GM23338 (cell line): ENCODE results near the gene ANKFY1. TPM values are rescaled to one million over a fixed set of nuclear protein-coding genes. Genes with fewer than 3 reads are reported as not detected.

Source experiments
- ATAC-seq: fragments of 200-7000 bp; cut with Tn5 transposase; 3 replicates; pipeline ENCODE4 v1.9.1; 2020
- DNase-seq: peaks from one replicate; pipeline ENCODE4 v3.0.0-alpha.2; 2015; ENCODE audit warnings: low spot score
- H2AFZ ChIP-seq: fragments of 200-600 bp; sonication (generic); 2 replicates; pipeline ENCODE4 v1.8.0; 2016; ENCODE audit warnings: antibody characterized with exemption, mild to moderate bottlenecking, moderate library complexity
- H3F3A ChIP-seq: fragments of 200-600 bp; sonication (generic); replicated peaks from 2 replicates; pipeline ENCODE4 v1.8.0; 2017; ENCODE audit warnings: antibody characterized with exemption, mixed run types, low read depth
- H3K27ac ChIP-seq: fragments of 200-600 bp; sonication (generic); 2 replicates; pipeline ENCODE4 v1.6.1; 2016; ENCODE audit warnings: low read depth
- H3K27me3 ChIP-seq: fragments of 200-600 bp; sonication (generic); 2 replicates; pipeline ENCODE4 v1.8.0; 2016; ENCODE audit warnings: mild to moderate bottlenecking, mixed run types, moderate library complexity; ENCODE audit not compliant: insufficient read depth
- H3K36me3 ChIP-seq: fragments of 200-600 bp; sonication (generic); 2 replicates; pipeline ENCODE4 v1.8.0; 2016; ENCODE audit warnings: mild to moderate bottlenecking; ENCODE audit not compliant: insufficient read depth
- H3K4me1 ChIP-seq: fragments of 200-600 bp; sonication (generic); 2 replicates; pipeline ENCODE4 v1.8.0; 2016; ENCODE audit warnings: mild to moderate bottlenecking, moderate library complexity; ENCODE audit not compliant: insufficient read depth
- H3K4me2 ChIP-seq: fragments of 200-600 bp; sonication (generic); 2 replicates; pipeline ENCODE4 v1.7.1; 2017; ENCODE audit warnings: mixed run types
- H3K4me3 ChIP-seq: fragments of 200-600 bp; sonication (generic); 2 replicates; pipeline ENCODE4 v1.6.1; 2016; ENCODE audit warnings: mixed run types
- H3K79me2 ChIP-seq: fragments of 200-600 bp; sonication (generic); replicated peaks from 2 replicates; pipeline ENCODE4 v1.8.0; 2017; ENCODE audit warnings: mild to moderate bottlenecking; ENCODE audit not compliant: insufficient read depth
- H3K9me2 ChIP-seq: fragments of 200-600 bp; sonication (generic); 2 replicates; pipeline ENCODE4 v1.8.0; 2017; ENCODE audit not compliant: insufficient read depth
- H4K20me1 ChIP-seq: fragments of 200-600 bp; sonication (generic); replicated peaks from 2 replicates; pipeline ENCODE4 v1.8.0; 2017; ENCODE audit warnings: mild to moderate bottlenecking; ENCODE audit not compliant: insufficient read depth
- H3K27ac Mint-ChIP-seq: 2 replicates; pipeline ENCODE4 v1.8.0; 2020; ENCODE audit warnings: inconsistent platforms, mild to moderate bottlenecking, moderate library complexity, mixed read lengths
- H3K27me3 Mint-ChIP-seq: 3 replicates; pipeline ENCODE4 v1.8.0; 2022; ENCODE audit warnings: low read depth, mild to moderate bottlenecking, moderate library complexity, mixed read lengths, inconsistent platforms; ENCODE audit not compliant: insufficient read depth, poor library complexity
- H3K36me3 Mint-ChIP-seq: 3 replicates; pipeline ENCODE4 v1.8.0; 2021; ENCODE audit warnings: low read depth, mild to moderate bottlenecking, inconsistent platforms, moderate library complexity, mixed read lengths
- H3K4me1 Mint-ChIP-seq: 3 replicates; pipeline ENCODE4 v1.8.0; 2020; ENCODE audit warnings: mild to moderate bottlenecking, inconsistent platforms, mixed read lengths
- H3K4me3 Mint-ChIP-seq: 3 replicates; pipeline ENCODE4 v1.8.0; 2021; ENCODE audit warnings: moderate library complexity, mild to moderate bottlenecking, inconsistent platforms, mixed read lengths
- H3K9me3 Mint-ChIP-seq: 3 replicates; pipeline ENCODE4 v1.8.0; 2020; ENCODE audit warnings: moderate library complexity, mild to moderate bottlenecking, inconsistent platforms, mixed read lengths
- CTCF ChIP-seq, 2 experiments: fragments of 200-600 bp in 1 of 2; sonication (generic) in 1 of 2; conservative IDR thresholded peaks; 2 replicates each; pipeline versions ENCODE4 v1.5.1 to v1.6.1; 2016 to 2017; ENCODE audit warnings: antibody characterized with exemption in 2 of 2, low read depth in 2 of 2, mild to moderate bottlenecking in 2 of 2, moderate library complexity in 1 of 2
- EZH2 ChIP-seq: fragments of 200-600 bp; sonication (generic); IDR thresholded peaks from one replicate; pipeline ENCODE4 v1.8.0; 2017; ENCODE audit warnings: antibody characterized with exemption, mild to moderate bottlenecking, low read depth; ENCODE audit not compliant: unreplicated experiment
- EZH2phosphoT487 ChIP-seq: fragments of 200-600 bp; sonication (generic); IDR thresholded peaks from one replicate; pipeline ENCODE4 v1.8.1; 2018; ENCODE audit warnings: antibody characterized with exemption; ENCODE audit not compliant: unreplicated experiment
- NANOG ChIP-seq: IDR thresholded peaks from 2 replicates; pipeline ENCODE4 v1.6.1; 2016; ENCODE audit warnings: antibody characterized with exemption, borderline replicate concordance
- POLR2AphosphoS5 ChIP-seq: IDR thresholded peaks from 2 replicates; pipeline ENCODE4 v1.6.1; 2016; ENCODE audit warnings: antibody characterized with exemption, low read depth
- REST ChIP-seq: IDR thresholded peaks from one replicate; pipeline ENCODE4 v1.6.1; 2018; ENCODE audit warnings: antibody characterized with exemption; ENCODE audit not compliant: unreplicated experiment
- STAT1 ChIP-seq: IDR thresholded peaks from one replicate; pipeline ENCODE4 v1.6.1; 2016; ENCODE audit warnings: antibody characterized with exemption; ENCODE audit not compliant: unreplicated experiment
- ZNF114 ChIP-seq: fragments of 250-450 bp; sonication (Bioruptor Pico); IDR thresholded peaks from 2 replicates; pipeline ENCODE4 v1.5.0; 2020; ENCODE audit warnings: mild to moderate bottlenecking, moderate library complexity
- ZNF331 ChIP-seq: fragments of 250-450 bp; sonication (Bioruptor Pico); IDR thresholded peaks from 2 replicates; pipeline ENCODE4 v1.5.0; 2020; ENCODE audit warnings: low read depth, mild to moderate bottlenecking, moderate library complexity
- polyA plus RNA-seq: library from polyadenylated mRNA; unstranded; fragments of >200 nt; fragmentation: Nextera tagmentation; extraction: Ambion mirVana; gene quantifications from 2 replicates; pipeline ENCODE4 v1.2.1, GENCODE V29; 2016
- total RNA-seq: library from RNA; depleted of rRNA; stranded (reverse); fragments of >200 nt; shearing (Covaris generic); gene quantifications from 2 replicates; pipeline ENCODE4 v1.2.3, GENCODE V29; 2014

ANKFY1 gene
- total and polyA plus RNA-seq, 2 experiments from 2014 or later, result 12.9 to 44.4 TPM

GRCh38 chr17:4155980-4156620 is 107.7 kb downstream of the ANKFY1 start:
- Histone ChIP-seq H3K27ac (no peak overlapping the region), H3K79me2 (no peaks in the 10 kb centered on the region), H3K27me3 (no peaks in the 10 kb centered on the region), H3K4me3 (no peak overlapping the region), H3K4me1 (no peaks in the 10 kb centered on the region), H3K9me2 (no peaks in the 10 kb centered on the region), H3K4me2 (no peak overlapping the region), H3F3A (no peaks in the 10 kb centered on the region), H2AFZ (no peak overlapping the region), H3K36me3 (no peaks in the 10 kb centered on the region), H4K20me1 (no peaks in the 10 kb centered on the region)
- no peaks in the 10 kb centered on the region for H3K36me3 Mint-ChIP-seq
- H3K4me3 Mint-ChIP-seq, result no peak overlapping the region
- H3K27ac Mint-ChIP-seq, result no peak overlapping the region
- DNase-seq (no peak), ATAC-seq (no peak)
- H3K9me3 Mint-ChIP-seq, result no peaks in the 10 kb centered on the region
- H3K27me3 Mint-ChIP-seq, result peaks cover 2% of the 10 kb centered on the region
- TF ChIP-seq CTCF (conservative IDR thresholded peaks at IDR 0.05; ENCODE audit: low read depth in 2 of 2) (peak in 1 of 2 experiments; percentile 36; a peak in 2 of 4 replicates), POLR2AphosphoS5 (no peak)
- peaks cover 3% of the 10 kb centered on the region; the same call in 2 of the 3 replicates for H3K4me1 Mint-ChIP-seq

- H3K36me3 Mint-ChIP-seq, result no peaks in the 10 kb centered on the region
- no peak overlapping the region for H3K27ac ChIP-seq
- TF ChIP-seq REST (no peak), ZNF114 (no peak)
- no peaks in the 10 kb centered on the region for H4K20me1 ChIP-seq
- no peaks in the 10 kb centered on the region for H3K27me3 ChIP-seq
- H3K4me3 ChIP-seq, result no peak overlapping the region
- H3K27me3 Mint-ChIP-seq, result peaks cover 2% of the 10 kb centered on the region
- no peak overlapping the region for H3K4me2 ChIP-seq
- H3K79me2 ChIP-seq, result no peaks in the 10 kb centered on the region
- H3K27ac Mint-ChIP-seq, result no peak overlapping the region
- no peaks in the 10 kb centered on the region for H3K4me1 Mint-ChIP-seq
- no peak overlapping the region for H3K4me3 Mint-ChIP-seq
- DNase-seq (no peak), ATAC-seq (no peak)
- no peaks in the 10 kb centered on the region for H3K9me2 ChIP-seq
- no peaks in the 10 kb centered on the region for H3K36me3 ChIP-seq
- no peaks in the 10 kb centered on the region for H3K4me1 ChIP-seq
- H3K9me3 Mint-ChIP-seq, result no peaks in the 10 kb centered on the region
- no peaks in the 10 kb centered on the region for H3F3A ChIP-seq
- no peak overlapping the region for H2AFZ ChIP-seq
Measured at GRCh38 chr17:4154201-4154600, 109.6 kb downstream of the ANKFY1 start.

- Histone ChIP-seq H3K27me3 (no peaks in the 10 kb centered on the region), H3F3A (no peaks in the 10 kb centered on the region), H3K36me3 (no peaks in the 10 kb centered on the region), H3K79me2 (no peaks in the 10 kb centered on the region), H3K9me2 (no peaks in the 10 kb centered on the region), H4K20me1 (no peaks in the 10 kb centered on the region), H3K4me2 (no peak overlapping the region), H2AFZ (no peak overlapping the region), H3K4me1 (no peaks in the 10 kb centered on the region), H3K4me3 (no peak overlapping the region), H3K27ac (no peak overlapping the region)
- Mint-ChIP-seq H3K27ac (no peak overlapping the region), H3K4me3 (no peak overlapping the region), H3K9me3 (no peaks in the 10 kb centered on the region), H3K36me3 (no peaks in the 10 kb centered on the region), H3K4me1 (no peaks in the 10 kb centered on the region), H3K27me3 (no peaks in the 10 kb centered on the region)
- ATAC-seq, result no peak
- DNase-seq, result no peak
- TF ChIP-seq POLR2AphosphoS5 (no peak), ZNF331 (CRISPR knock-in tag) (no peak), CTCF (conservative IDR thresholded peaks at IDR 0.05; ENCODE audit: low read depth in 2 of 2) (no peak), EZH2phosphoT487 (no peak), STAT1 (no peak), EZH2 (no peak), NANOG (no peak)
Measured at GRCh38 chr17:4152471-4152870, 111.3 kb downstream of the ANKFY1 start.
